AG10803 (cell line): Measurements from ENCODE around the gene PAXX.

Source experiments
- DNase-seq: peaks from one replicate; pipeline ENCODE4 v3.0.0; 2010; ENCODE audit warnings: low read depth
- H3K4me3 ChIP-seq: 2 replicates; pipeline ENCODE4 v1.5.1; 2011; ENCODE audit warnings: mild to moderate bottlenecking, low read length, control low read depth
- TF ChIP-seq, protein P1 (sequence below): conservative IDR thresholded peaks from 2 replicates; pipeline ENCODE4 v1.5.1; 2011; ENCODE audit warnings: mild to moderate bottlenecking, low read length, control low read depth, inconsistent platforms

Gene PAXX

GRCh38 chr9:136980669-136981478 lies 11.3 kb upstream of the PAXX start:
- H3K4me3 ChIP-seq: no peak overlapping the region
- no peak for DNase-seq
- TF ChIP-seq, protein P1, sequence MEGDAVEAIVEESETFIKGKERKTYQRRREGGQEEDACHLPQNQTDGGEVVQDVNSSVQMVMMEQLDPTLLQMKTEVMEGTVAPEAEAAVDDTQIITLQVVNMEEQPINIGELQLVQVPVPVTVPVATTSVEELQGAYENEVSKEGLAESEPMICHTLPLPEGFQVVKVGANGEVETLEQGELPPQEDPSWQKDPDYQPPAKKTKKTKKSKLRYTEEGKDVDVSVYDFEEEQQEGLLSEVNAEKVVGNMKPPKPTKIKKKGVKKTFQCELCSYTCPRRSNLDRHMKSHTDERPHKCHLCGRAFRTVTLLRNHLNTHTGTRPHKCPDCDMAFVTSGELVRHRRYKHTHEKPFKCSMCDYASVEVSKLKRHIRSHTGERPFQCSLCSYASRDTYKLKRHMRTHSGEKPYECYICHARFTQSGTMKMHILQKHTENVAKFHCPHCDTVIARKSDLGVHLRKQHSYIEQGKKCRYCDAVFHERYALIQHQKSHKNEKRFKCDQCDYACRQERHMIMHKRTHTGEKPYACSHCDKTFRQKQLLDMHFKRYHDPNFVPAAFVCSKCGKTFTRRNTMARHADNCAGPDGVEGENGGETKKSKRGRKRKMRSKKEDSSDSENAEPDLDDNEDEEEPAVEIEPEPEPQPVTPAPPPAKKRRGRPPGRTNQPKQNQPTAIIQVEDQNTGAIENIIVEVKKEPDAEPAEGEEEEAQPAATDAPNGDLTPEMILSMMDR: no peak

GRCh38 chr9:136981588-136982231 lies 10.5 kb upstream of the PAXX start:
- no peak for DNase-seq
- H3K4me3 ChIP-seq: no peak overlapping the region
- TF ChIP-seq, protein P1: no peak

DNA sequence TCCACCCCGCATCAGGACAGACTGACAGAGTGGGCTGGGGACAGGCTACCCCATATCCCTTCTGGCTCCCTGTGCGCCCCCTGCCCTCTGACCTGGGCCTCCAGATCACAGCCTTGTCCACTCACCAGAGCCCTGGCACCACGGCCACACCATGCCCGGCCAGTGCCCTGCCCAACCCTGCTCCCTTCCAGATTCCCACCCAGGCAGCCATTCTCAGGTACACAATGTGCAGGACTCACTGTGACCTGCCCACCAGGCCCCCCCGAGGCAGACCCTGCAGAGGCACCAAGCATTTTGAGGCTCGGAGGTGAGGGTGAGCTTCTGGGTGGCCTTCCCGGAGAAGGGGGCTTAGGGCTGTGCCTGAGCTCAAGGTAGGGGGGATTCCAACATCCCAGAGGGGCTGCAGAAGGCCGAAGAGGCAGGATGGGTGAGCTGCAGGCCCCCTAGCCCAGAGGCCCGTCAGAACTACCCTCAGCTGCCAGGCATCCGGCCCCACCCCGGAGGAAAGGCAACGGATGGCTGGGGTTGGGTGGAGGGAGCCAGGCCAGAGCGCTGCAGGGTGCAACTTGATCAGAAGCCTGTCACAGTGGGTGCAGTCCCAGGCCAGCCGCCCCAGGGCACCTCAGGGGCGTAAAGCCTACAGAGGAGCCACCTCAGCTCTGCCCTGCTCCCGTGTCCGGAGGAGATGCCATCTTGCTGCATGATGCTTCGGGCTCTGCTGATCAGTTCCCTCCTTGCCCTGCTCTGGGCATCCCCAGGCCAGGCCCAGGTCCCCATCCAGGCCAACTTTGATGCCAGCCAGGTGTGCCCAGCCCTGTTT lies 9.8 kb upstream of the PAXX start, which contains the start of gene LCNL1:
Gene LCNL1 (plus strand): TSS at position 762 of the 820 bp plus-strand sequence. CDS start 594 bp downstream, outside the sequence.
- H3K4me3 ChIP-seq: no peak within 1 kb of the TSS
- DNase-seq: no peak
- TF ChIP-seq, protein P1: no peak

DNA sequence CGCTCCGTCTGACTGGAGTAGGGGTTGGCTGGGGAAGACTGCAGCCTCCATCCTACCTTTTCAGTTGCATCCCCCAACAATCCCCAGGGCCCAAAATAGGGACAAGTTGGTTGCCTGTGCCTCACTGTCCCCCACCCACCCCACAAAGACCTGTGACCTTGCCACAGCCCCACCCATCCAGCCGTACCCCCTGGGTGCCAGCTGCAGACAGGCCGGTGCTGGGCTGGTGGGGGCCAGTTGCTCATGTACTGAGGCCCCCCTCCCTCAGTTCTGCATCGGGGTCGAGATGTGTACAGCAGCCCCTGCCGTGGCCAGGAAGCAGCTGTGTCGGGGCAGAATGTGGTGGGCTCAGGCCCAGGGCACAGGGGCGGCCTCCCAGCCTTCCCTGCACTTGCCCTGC lies 9.1 kb upstream of the PAXX start:
- no peak for DNase-seq
- TF ChIP-seq, protein P1: no peak
- H3K4me3 ChIP-seq: no peak overlapping the region

- TF ChIP-seq, protein P1: no peak
- no peak overlapping the region for H3K4me3 ChIP-seq
- no peak for DNase-seq
These were observed 8.4 kb upstream of the PAXX start for GRCh38 chr9:136983656-136984314.

DNA sequence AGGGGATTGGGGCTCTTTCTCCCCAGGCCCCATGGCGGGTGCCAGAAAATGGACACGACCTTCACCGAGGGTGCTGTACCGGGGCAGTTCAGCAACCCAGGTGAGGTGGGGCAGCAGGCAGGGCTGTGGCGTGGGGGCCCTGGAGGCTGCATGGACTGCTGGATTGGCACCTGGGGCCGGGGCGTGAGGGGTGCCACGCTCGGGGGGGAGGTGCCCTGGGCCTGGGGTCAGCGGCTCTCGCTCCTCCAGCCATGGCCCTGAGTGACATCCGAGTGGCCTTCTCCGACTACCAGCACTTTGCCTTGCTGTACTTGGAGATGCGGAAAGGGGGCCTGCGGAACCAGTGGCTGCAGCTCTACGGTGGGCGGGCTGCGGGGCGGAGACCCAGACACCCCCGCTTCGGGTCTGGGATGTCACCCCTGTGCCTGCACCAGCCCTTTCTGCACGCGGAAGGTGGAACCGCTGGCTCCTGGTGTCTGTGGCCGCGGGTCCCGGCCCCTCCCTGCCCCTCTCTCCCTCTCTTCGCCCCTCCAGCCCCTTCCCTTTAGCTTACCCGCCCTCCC lies 7.7 kb upstream of the PAXX start:
- no peak overlapping the region for H3K4me3 ChIP-seq
- TF ChIP-seq, protein P1: no peak
- no peak for DNase-seq
